NT2/D1 (cell line): ENCODE data around the gene STK38L.

Experiments used
- DNase-seq: peaks from one replicate; pipeline ENCODE4 v3.0.0-alpha.2; 2011; ENCODE audit warnings: low read depth, low spot score
- H3K27me3 ChIP-seq: 2 replicates; pipeline ENCODE4 v1.6.0; 2011; ENCODE audit warnings: mild to moderate bottlenecking; ENCODE audit not compliant: insufficient read length, insufficient read depth
- H3K36me3 ChIP-seq: 2 replicates; pipeline ENCODE4 v1.6.1; 2011; ENCODE audit warnings: mild to moderate bottlenecking, low read length, mixed read lengths; ENCODE audit not compliant: insufficient read depth, insufficient read length
- H3K4me1 ChIP-seq: 2 replicates; pipeline ENCODE4 v1.5.1; 2011; ENCODE audit not compliant: insufficient read depth, insufficient read length
- H3K4me3 ChIP-seq: 2 replicates; pipeline ENCODE4 v1.5.1; 2011; ENCODE audit warnings: low read depth; ENCODE audit not compliant: insufficient read length
- H3K9ac ChIP-seq: 2 replicates; pipeline ENCODE4 v1.6.0; 2011; ENCODE audit warnings: low read depth; ENCODE audit not compliant: insufficient read length
- H3K9me3 ChIP-seq: 2 replicates; pipeline ENCODE4 v1.5.1; 2011; ENCODE audit warnings: mild to moderate bottlenecking, low read length; ENCODE audit not compliant: insufficient read depth
- SUZ12 ChIP-seq: IDR thresholded peaks from 2 replicates; pipeline ENCODE4 v1.6.1; 2011; ENCODE audit not compliant: insufficient read length, insufficient read depth; ENCODE audit errors: extremely low read depth
- YY1 ChIP-seq: IDR thresholded peaks from 2 replicates; pipeline ENCODE4 v1.6.1; 2011; ENCODE audit not compliant: insufficient read length, insufficient read depth
- ZNF274 ChIP-seq: IDR thresholded peaks from 2 replicates; pipeline ENCODE4 v1.6.1; 2011; ENCODE audit warnings: mild to moderate bottlenecking, low read depth, low read length

The STK38L gene

GRCh38 chr12:27359578-27360340, 115.7 kb downstream of the STK38L start:
- DNase-seq, result no peak
- no peak for TF ChIP-seq YY1
- TF ChIP-seq SUZ12, result no peak
- no peak for TF ChIP-seq ZNF274
- no peaks in the 10 kb centered on the region for H3K9me3 ChIP-seq
- no peak overlapping the region for H3K9ac ChIP-seq
- H3K36me3 ChIP-seq, result no peaks in the 10 kb centered on the region
- H3K4me3 ChIP-seq, result no peak overlapping the region
- H3K4me1 ChIP-seq, result no peaks in the 10 kb centered on the region
- no peaks in the 10 kb centered on the region for H3K27me3 ChIP-seq

GRCh38 chr12:27361372-27361771, 117.3 kb downstream of the STK38L start:
- Histone ChIP-seq H3K9ac (no peak overlapping the region), H3K9me3 (no peaks in the 10 kb centered on the region), H3K27me3 (no peaks in the 10 kb centered on the region), H3K36me3 (no peaks in the 10 kb centered on the region), H3K4me1 (no peaks in the 10 kb centered on the region), H3K4me3 (no peak overlapping the region)
- TF ChIP-seq ZNF274, result no peak
- TF ChIP-seq SUZ12, result no peak
- TF ChIP-seq YY1, result no peak
- no peak for DNase-seq

DNA sequence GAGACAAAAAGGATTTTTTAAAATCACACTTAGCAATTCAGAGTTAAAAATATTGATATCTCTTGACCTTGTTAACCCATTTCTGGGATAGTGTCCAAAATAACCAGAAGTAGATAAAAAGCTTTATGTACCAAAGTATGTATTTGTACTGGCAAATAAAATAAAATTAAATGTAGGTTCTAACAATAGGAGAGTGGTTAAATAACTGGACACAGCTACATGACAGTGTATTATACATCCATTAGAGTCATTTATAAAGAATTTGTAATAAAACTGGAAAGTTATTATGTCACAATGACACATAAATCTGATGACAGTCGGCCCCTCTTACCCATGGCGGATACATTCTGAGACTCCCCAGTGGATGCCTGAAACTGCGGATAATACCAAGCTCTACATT, 122.5 kb downstream of the STK38L start:
- Histone ChIP-seq H3K9ac (no peak overlapping the region), H3K27me3 (no peaks in the 10 kb centered on the region), H3K9me3 (no peaks in the 10 kb centered on the region), H3K4me1 (no peaks in the 10 kb centered on the region), H3K36me3 (peaks cover 6% of the 10 kb centered on the region), H3K4me3 (no peak overlapping the region)
- TF ChIP-seq SUZ12, result no peak
- no peak for TF ChIP-seq YY1
- no peak for TF ChIP-seq ZNF274
- DNase-seq, result no peak

- H3K9me3 ChIP-seq, result no peaks in the 10 kb centered on the region
- H3K9ac ChIP-seq, result no peak overlapping the region
- DNase-seq, result no peak
- no peaks in the 10 kb centered on the region for H3K4me1 ChIP-seq
- H3K36me3 ChIP-seq, result peaks cover 6% of the 10 kb centered on the region
- no peak overlapping the region for H3K4me3 ChIP-seq
- H3K27me3 ChIP-seq, result no peaks in the 10 kb centered on the region
- TF ChIP-seq ZNF274, result no peak
- no peak for TF ChIP-seq YY1
These were observed 123.0 kb downstream of the STK38L start for GRCh38 chr12:27367078-27367477.
